ENCODE measurements around the gene ARHGEF17.

DNA sequence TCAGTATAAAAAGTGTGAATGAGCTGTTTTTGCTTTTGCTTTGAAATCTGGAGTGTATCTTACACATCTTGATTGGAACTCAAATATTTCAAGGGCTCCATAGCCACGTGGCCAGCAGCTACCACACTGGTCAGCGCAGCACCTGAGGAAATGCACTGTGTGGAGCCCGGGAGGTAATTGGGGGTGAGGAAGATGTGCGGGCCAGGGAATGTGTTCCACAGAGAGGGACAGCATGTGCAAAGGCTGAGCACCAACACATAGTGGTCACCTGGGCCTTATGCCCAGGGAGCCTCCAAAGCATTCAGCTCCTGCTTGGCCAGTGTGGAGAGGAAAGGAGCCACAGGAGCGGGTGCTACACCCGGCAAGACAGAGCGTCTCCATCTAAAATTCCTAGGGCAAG, 88.9 kb downstream of the ARHGEF17 start:
- TF ChIP-seq MYC (IDR thresholded peaks at IDR 0.05; ENCODE audit: borderline replicate concordance, low read length): no peak
- TF ChIP-seq, protein P1, sequence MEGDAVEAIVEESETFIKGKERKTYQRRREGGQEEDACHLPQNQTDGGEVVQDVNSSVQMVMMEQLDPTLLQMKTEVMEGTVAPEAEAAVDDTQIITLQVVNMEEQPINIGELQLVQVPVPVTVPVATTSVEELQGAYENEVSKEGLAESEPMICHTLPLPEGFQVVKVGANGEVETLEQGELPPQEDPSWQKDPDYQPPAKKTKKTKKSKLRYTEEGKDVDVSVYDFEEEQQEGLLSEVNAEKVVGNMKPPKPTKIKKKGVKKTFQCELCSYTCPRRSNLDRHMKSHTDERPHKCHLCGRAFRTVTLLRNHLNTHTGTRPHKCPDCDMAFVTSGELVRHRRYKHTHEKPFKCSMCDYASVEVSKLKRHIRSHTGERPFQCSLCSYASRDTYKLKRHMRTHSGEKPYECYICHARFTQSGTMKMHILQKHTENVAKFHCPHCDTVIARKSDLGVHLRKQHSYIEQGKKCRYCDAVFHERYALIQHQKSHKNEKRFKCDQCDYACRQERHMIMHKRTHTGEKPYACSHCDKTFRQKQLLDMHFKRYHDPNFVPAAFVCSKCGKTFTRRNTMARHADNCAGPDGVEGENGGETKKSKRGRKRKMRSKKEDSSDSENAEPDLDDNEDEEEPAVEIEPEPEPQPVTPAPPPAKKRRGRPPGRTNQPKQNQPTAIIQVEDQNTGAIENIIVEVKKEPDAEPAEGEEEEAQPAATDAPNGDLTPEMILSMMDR (IDR thresholded peaks at IDR 0.05): no peak

All from A549 (cell line).